Measurements from ENCODE around the gene POMT2. TPM values are rescaled to one million over a fixed set of nuclear protein-coding genes. Genes with fewer than 3 reads are reported as not detected.

Gene POMT2
- total RNA-seq, 2 donors from 2014 or later = 10.9 to 26.0 TPM

DNA sequence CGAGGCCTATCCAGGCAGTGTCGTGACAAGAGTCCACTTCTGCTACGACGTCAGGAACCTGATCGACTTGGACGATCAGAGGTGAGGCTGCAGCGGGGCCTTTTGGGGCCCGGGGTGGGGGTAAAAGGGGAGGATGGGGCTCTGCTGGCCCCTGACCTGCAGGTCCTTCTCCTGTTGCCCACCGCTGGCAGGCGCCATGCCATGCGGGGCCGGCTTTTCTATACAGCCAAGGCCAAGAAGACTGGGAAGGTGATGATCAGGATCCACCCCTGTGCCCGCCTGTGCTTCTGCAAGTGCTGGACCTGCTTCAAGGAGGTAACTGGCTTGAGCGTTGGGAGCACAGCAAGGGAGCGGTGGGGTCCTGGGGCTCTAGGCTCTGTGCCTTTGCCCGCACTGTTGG lies 81.3 kb downstream of the POMT2 start:
- ATAC-seq (replicated peaks) = no peak
- no peaks in the 10 kb centered on the region for H3K4me1 Mint-ChIP-seq
- no peaks in the 10 kb centered on the region for H3K9me3 Mint-ChIP-seq
- H3K27me3 Mint-ChIP-seq = peaks cover 4% of the 10 kb centered on the region
- H3K27ac Mint-ChIP-seq = no peak overlapping the region
- no peaks in the 10 kb centered on the region for H3K36me3 Mint-ChIP-seq (ENCODE audit: low read depth)
- H3K4me3 Mint-ChIP-seq = no peak overlapping the region

DNA sequence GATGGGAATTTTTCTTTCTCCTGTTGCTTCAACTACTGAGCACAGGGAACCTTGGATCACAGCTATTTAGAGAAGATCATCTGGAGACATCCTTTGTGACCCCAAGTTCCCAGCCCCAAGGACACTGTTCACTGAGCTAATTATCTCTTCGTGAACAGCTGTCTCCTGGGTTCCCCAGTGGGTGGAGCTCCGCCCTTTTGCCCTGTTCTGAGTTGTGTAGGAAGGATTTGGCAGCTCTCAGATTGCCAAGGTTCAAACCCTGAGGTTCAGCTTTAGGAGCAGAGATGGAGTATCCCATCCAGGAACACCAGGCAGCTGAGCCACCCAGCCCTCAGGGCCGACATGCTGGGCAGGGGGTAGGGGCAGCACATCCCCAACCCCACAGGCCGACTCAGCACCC lies 81.7 kb downstream of the POMT2 start:
- Mint-ChIP-seq H3K27ac (no peak overlapping the region), H3K9me3 (no peaks in the 10 kb centered on the region)

DNA sequence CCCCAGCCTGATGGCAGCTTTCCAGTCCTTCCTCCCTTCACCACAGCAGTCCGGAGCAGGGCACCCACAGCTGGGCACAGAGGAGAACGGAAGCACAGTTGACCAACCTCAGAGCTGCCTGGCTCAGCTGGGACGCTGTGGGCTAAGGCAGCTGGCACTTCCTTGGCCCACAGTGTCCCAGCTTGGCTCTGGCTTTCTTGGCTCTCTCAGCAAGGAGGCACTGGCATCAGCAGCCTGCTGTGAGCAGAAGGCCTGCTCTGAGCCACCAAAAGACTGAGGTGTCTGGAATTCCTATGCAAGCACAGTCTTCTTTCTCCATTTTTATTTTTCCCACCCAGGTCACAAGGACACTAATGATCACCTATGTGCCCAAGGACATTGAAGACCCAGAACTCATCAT lies 82.3 kb downstream of the POMT2 start:
- Mint-ChIP-seq H3K4me3 (no peak overlapping the region), H3K27ac (no peak overlapping the region), H3K36me3 (ENCODE audit: low read depth) (no peaks in the 10 kb centered on the region), H3K27me3 (peaks cover 4% of the 10 kb centered on the region), H3K4me1 (no peaks in the 10 kb centered on the region), H3K9me3 (no peaks in the 10 kb centered on the region)
- ATAC-seq (replicated peaks) = no peak

More for the DNA sequence above, 81.7 kb downstream of the POMT2 start:
- H3K27me3 Mint-ChIP-seq = peaks cover 4% of the 10 kb centered on the region
- no peak for ATAC-seq (replicated peaks)
- H3K4me3 Mint-ChIP-seq = no peak overlapping the region
- H3K36me3 Mint-ChIP-seq (ENCODE audit: low read depth) = no peaks in the 10 kb centered on the region
- H3K4me1 Mint-ChIP-seq = no peaks in the 10 kb centered on the region

DNA sequence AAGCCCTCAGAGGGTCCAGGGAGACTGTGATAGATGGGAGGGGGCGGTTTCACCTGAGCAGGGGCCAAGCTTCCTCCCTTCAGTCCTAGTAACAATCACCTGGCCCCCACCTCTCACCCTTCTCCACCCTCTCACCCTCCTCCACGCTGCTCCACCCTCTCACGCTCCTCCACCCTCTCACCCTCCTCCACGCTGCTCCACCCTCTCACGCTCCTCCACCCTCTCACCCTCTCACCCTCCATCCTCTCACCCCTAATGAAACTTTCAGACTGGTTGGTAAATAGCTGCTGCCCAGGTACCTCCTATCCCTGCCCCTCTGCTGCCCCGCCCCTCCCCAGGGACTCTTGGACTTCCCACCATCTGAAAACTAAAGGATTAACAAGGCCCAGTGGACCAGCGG lies 83.9 kb downstream of the POMT2 start:
- Mint-ChIP-seq H3K4me1 (no peaks in the 10 kb centered on the region), H3K36me3 (ENCODE audit: low read depth) (no peaks in the 10 kb centered on the region), H3K9me3 (no peaks in the 10 kb centered on the region), H3K27ac (no peak overlapping the region), H3K27me3 (no peaks in the 10 kb centered on the region), H3K4me3 (no peak overlapping the region)
- no peak for ATAC-seq (replicated peaks)

DNA sequence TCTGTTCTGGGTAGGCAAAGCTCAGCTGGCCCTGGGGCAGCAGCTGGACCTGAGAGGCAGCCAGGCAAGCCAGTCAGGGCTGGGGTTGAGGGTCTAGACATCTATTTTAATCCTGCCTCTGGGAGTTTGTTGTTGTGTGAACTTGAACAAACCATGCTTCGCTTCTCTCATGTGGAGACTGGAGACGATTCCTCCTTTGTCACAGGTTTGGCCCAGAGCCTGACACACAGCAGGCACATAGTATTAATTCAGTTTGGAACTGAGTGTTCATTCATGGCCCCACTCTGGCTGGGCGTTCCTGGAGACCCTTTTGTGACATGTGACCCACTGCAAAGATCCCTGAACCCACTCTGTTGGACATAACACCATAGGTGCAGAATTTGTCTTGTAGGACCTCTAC lies 89.0 kb downstream of the POMT2 start:
- Mint-ChIP-seq H3K27me3 (peaks cover 3% of the 10 kb centered on the region), H3K27ac (no peak overlapping the region), H3K36me3 (ENCODE audit: low read depth) (no peaks in the 10 kb centered on the region), H3K4me1 (no peaks in the 10 kb centered on the region), H3K4me3 (no peak overlapping the region), H3K9me3 (no peaks in the 10 kb centered on the region)
- ATAC-seq (replicated peaks) = no peak

DNA sequence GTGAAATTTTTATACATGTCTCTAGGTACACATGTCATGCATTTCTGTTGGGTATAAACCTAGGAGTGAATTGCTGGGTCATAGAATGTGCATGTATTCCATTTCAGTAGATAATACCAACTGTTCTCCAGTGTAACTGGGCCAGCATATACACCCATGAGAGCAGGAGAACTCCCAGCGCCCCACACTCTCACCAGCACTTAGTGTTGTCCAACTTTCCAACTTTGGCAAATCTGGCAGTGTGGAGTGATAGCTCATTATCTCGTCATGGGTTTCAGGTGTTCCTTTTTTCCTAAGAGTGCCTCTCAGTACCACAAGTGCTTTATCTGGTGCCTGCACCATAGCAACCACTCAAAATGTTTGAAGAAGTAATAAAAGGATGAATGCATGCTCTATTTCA lies 89.8 kb downstream of the POMT2 start:
- H3K4me3 Mint-ChIP-seq = no peak overlapping the region
- ATAC-seq (replicated peaks) = no peak
- H3K27me3 Mint-ChIP-seq = peaks cover 3% of the 10 kb centered on the region

DNA sequence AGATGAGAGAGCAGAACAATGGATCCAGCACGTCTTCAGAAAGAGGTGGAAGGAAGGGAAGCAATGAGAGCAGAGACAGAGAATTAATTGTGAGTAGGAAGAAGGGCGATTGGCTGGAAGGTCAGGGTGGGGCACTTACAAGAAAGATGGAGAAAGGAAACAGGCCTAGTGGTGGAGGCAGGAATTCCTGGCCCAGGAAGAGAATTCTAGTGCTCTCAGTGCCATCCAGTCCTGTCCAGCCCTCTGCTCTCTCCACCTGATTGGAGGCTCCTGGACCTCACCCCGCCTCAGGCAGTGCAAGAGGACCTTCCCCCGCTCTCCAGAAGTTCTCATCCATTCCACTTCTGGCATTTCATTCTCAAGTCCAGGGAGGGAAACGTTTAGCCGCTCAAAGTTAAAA lies 92.6 kb downstream of the POMT2 start:
- Mint-ChIP-seq H3K4me3 (no peak overlapping the region), H3K27me3 (peaks cover 3% of the 10 kb centered on the region), H3K36me3 (ENCODE audit: low read depth) (no peaks in the 10 kb centered on the region), H3K4me1 (no peaks in the 10 kb centered on the region), H3K27ac (no peak overlapping the region), H3K9me3 (no peaks in the 10 kb centered on the region)
- no peak for ATAC-seq (replicated peaks)

More for the DNA sequence above, 89.8 kb downstream of the POMT2 start:
- no peaks in the 10 kb centered on the region for H3K9me3 Mint-ChIP-seq
- H3K27ac Mint-ChIP-seq = no peak overlapping the region
- no peaks in the 10 kb centered on the region for H3K36me3 Mint-ChIP-seq (ENCODE audit: low read depth)
- H3K4me1 Mint-ChIP-seq = no peaks in the 10 kb centered on the region

DNA sequence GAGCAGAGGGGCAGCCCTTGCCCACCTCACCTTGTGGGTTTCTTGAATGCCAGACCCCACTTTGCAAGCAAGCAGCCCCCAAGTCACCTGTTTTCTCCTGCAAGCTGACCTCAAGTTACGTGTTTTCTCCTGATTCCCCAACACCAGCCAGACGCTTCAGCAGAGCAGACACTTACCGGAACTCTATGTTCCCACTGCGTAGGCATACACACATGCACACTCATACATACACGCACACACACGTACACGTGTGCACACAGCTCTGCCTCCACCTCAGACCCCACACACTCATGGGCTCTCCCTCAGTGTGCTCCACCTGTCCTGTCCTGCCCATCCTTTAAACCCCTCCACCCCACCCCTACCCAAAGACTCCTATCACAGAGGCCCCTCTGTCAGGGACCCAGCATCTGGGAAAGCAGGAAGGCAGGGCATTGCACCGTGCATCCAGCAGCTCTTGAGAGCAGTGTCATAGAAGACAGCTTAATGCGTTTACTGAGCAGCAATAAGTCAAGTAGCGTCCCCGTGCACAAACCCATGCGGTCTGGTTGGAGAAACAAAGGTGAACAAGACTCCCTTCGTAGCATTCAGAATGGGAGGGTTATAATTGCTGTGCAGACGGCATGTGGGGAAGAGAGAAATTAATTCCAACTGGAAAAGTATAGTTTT lies 94.7 kb downstream of the POMT2 start:
- H3K4me3 Mint-ChIP-seq = no peak overlapping the region
- H3K27me3 Mint-ChIP-seq = peaks cover 8% of the 10 kb centered on the region
- H3K27ac Mint-ChIP-seq = no peak overlapping the region
- H3K9me3 Mint-ChIP-seq = no peaks in the 10 kb centered on the region
- no peak for ATAC-seq (replicated peaks)
- H3K4me1 Mint-ChIP-seq = no peaks in the 10 kb centered on the region
- no peaks in the 10 kb centered on the region for H3K36me3 Mint-ChIP-seq (ENCODE audit: low read depth)

DNA sequence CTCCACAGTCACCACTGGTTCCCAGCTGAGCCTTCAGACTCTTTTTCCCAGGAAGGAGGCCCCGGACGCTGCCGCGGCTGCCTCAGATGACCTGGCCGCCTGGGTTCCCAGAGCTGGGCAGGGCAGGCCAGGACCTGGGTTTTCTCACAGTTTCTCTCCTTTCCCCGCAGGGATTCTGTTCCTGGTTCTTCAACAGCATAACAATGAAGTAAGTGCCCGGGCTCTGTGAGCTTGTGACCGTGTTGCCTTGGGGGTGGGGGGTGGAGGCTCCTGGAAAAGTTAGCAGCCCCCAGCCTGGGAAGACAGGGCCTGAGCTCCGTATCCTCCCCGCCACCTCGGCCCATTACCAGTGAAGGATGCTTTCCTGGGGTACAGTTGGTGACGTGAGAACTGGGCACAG lies 95.4 kb downstream of the POMT2 start:
- no peak overlapping the region for H3K4me3 Mint-ChIP-seq
- no peak for ATAC-seq (replicated peaks)
- H3K36me3 Mint-ChIP-seq (ENCODE audit: low read depth) = no peaks in the 10 kb centered on the region
- peaks cover 8% of the 10 kb centered on the region for H3K27me3 Mint-ChIP-seq
- H3K4me1 Mint-ChIP-seq = no peaks in the 10 kb centered on the region
- no peaks in the 10 kb centered on the region for H3K9me3 Mint-ChIP-seq
- H3K27ac Mint-ChIP-seq = no peak overlapping the region

Other genes with a start within 250 kb of the POMT2 start
- gene CIPC, start 222.6 kb downstream of the POMT2 start, total RNA-seq = 10 to 100 TPM in 1 of 2 donors, 1 to 10 TPM in 1; 8.5 to 11.8 TPM
- not detected for gene ZDHHC22, start 179.1 kb downstream of the POMT2 start, total RNA-seq
- under 1 TPM; 0.04 to 0.64 TPM for gene TMEM63C, start 139.1 kb downstream of the POMT2 start, total RNA-seq
- not detected for gene NGB, start 49.7 kb downstream of the POMT2 start, total RNA-seq
- 10 to 100 TPM; 11.0 to 13.1 TPM for gene GSTZ1, start 153 bp upstream of the POMT2 start, total RNA-seq
- gene TMED8, start 56.2 kb upstream of the POMT2 start, total RNA-seq = 10 to 100 TPM; 33.2 to 45.1 TPM
- gene SAMD15, start 56.5 kb upstream of the POMT2 start, total RNA-seq = under 1 TPM; 0.22 to 0.29 TPM
- gene NOXRED1, start 102.6 kb upstream of the POMT2 start, total RNA-seq = 1 to 10 TPM in 1 of 2 donors, under 1 TPM in 1; 0.89 to 1.0 TPM
- 10 to 100 TPM; 19.0 to 25.9 TPM for gene VIPAS39, start 136.7 kb upstream of the POMT2 start, total RNA-seq
- 100 to 1,000 TPM; 143 to 283 TPM for gene AHSA1, start 137.2 kb upstream of the POMT2 start, total RNA-seq
- under 1 TPM in 1 of 2 donors, not detected in 1; 0.21 TPM for gene ISM2, start 177.9 kb upstream of the POMT2 start, total RNA-seq

Data from activated T-helper 17 cell treated with anti-CD3 and anti-CD28 coated beads, Interleukin-2, amount 50 U/mL, for 72 hours (primary cell).